HEK293T (cell line): ENCODE measurements around the gene IL7R.

Experiments used
- CTCF ChIA-PET: fragments of 350-600 bp; formaldehyde crosslinking; extraction: SDS; loops from one replicate; lab custom pipeline; 2021; ENCODE audit warnings: antibody characterized with exemption, inconsistent platforms; lab: Yijun Ruan, JAX
- POLR2A ChIA-PET: fragments of 350-600 bp; formaldehyde crosslinking; extraction: SDS; loops from one replicate; lab custom pipeline; 2020; ENCODE audit warnings: antibody characterized with exemption, inconsistent platforms; lab: Yijun Ruan, JAX
- DNase-seq: peaks from one replicate; pipeline ENCODE4 v3.0.0; 2012; ENCODE audit warnings: mixed read lengths; ENCODE audit errors: extremely low spot score
- ARNT ChIP-seq: fragments of 450-650 bp; IDR thresholded peaks from 2 replicates; pipeline ENCODE4 v1.6.1; 2017; ENCODE audit warnings: mild to moderate bottlenecking
- BHLHE40 ChIP-seq: fragments of 450-650 bp; IDR thresholded peaks from 2 replicates; pipeline ENCODE4 v1.6.1; 2016; ENCODE audit warnings: mild to moderate bottlenecking, moderate library complexity, borderline replicate concordance
- CTBP1 ChIP-seq: fragments of 450-650 bp; IDR thresholded peaks from 2 replicates; pipeline ENCODE4 v1.6.1; 2016; ENCODE audit warnings: borderline replicate concordance
- ELF4 ChIP-seq: fragments of 450-650 bp; IDR thresholded peaks from 2 replicates; pipeline ENCODE4 v1.6.1; 2017; ENCODE audit warnings: antibody characterized with exemption
- FOXA1 ChIP-seq: fragments of 450-650 bp; IDR thresholded peaks from 2 replicates; pipeline ENCODE4 v1.6.1; 2016; ENCODE audit warnings: mild to moderate bottlenecking
- FOXK2 ChIP-seq: fragments of 450-650 bp; IDR thresholded peaks from 2 replicates; pipeline ENCODE4 v1.6.1; 2016; ENCODE audit warnings: mild to moderate bottlenecking
- FOXM1 ChIP-seq: fragments of 450-650 bp; IDR thresholded peaks from 2 replicates; pipeline ENCODE4 v1.6.1; 2017; ENCODE audit warnings: mild to moderate bottlenecking, borderline replicate concordance
- HDGF ChIP-seq: fragments of 450-650 bp; IDR thresholded peaks from 2 replicates; pipeline ENCODE4 v1.6.1; 2017; ENCODE audit warnings: antibody characterized with exemption, borderline replicate concordance
- L3MBTL2 ChIP-seq: fragments of 450-650 bp; conservative IDR thresholded peaks from 2 replicates; pipeline ENCODE4 v1.6.1; 2016; ENCODE audit warnings: mild to moderate bottlenecking
- LEF1 ChIP-seq: fragments of 450-650 bp; IDR thresholded peaks from 2 replicates; pipeline ENCODE4 v1.6.1; 2017; ENCODE audit warnings: mild to moderate bottlenecking, borderline replicate concordance
- NFRKB ChIP-seq: fragments of 450-650 bp; IDR thresholded peaks from 2 replicates; pipeline ENCODE4 v1.6.1; 2016; ENCODE audit warnings: mild to moderate bottlenecking, moderate library complexity
- SP1 ChIP-seq: fragments of 450-650 bp; IDR thresholded peaks from 2 replicates; pipeline ENCODE4 v1.6.1; 2017
- SUZ12 ChIP-seq: fragments of 450-650 bp; IDR thresholded peaks from 2 replicates; pipeline ENCODE4 v1.6.1; 2016; ENCODE audit warnings: mild to moderate bottlenecking
- TARDBP ChIP-seq: fragments of 450-650 bp; IDR thresholded peaks from 2 replicates; pipeline ENCODE4 v1.6.1; 2016
- ZNF384 ChIP-seq: fragments of 450-650 bp; IDR thresholded peaks from 2 replicates; pipeline ENCODE4 v1.6.1; 2016
- TF ChIP-seq, protein P1 (sequence below): fragments of 450-650 bp; IDR thresholded peaks from 2 replicates; pipeline ENCODE4 v1.6.1; 2016

IL7R gene

GRCh38 chr5:35862126-35862525 lies 5.4 kb downstream of the IL7R start:
- TF ChIP-seq ELF4, result no peak
- TF ChIP-seq SP1, result no peak
- no peak for TF ChIP-seq L3MBTL2
- no peak for TF ChIP-seq LEF1
- no peak for TF ChIP-seq TARDBP
- no peak for TF ChIP-seq FOXA1
- no peak for TF ChIP-seq NFRKB
- TF ChIP-seq SUZ12, result no peak
- TF ChIP-seq FOXK2, result no peak
- TF ChIP-seq, protein P1, sequence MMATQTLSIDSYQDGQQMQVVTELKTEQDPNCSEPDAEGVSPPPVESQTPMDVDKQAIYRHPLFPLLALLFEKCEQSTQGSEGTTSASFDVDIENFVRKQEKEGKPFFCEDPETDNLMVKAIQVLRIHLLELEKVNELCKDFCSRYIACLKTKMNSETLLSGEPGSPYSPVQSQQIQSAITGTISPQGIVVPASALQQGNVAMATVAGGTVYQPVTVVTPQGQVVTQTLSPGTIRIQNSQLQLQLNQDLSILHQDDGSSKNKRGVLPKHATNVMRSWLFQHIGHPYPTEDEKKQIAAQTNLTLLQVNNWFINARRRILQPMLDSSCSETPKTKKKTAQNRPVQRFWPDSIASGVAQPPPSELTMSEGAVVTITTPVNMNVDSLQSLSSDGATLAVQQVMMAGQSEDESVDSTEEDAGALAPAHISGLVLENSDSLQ, result no peak
- TF ChIP-seq HDGF, result no peak
- ChIA-PET POLR2A (no interaction called here), CTCF (interaction anchor here (0.5 to 0.8 kb wide), 2 partner anchors 38 to 142 kb away, joined by 3 to 5 read pairs; no protein-coding TSS in a partner anchor)
- DNase-seq, result no peak

DNA sequence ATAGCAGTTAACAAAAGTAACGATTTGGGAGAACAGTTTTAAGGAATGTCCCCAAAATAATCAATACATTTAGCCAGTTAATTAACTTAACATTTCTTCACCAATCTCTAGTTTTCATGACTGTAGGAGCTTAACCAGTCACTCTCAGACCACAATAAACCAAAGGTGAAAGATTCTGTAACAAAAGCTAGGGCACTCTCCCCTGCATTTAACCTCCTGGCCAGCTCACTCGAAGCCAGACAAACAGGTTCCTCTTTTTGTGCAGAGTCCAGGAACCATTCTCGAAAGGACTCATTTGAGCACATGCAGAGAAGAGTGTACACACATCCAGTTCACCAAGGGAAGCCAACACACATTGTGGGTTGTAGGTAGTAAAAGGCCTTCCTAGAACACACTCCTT lies 6.5 kb downstream of the IL7R start:
- DNase-seq, result no peak
- no peak for TF ChIP-seq SP1
- TF ChIP-seq, protein P1, result no peak
- no peak for TF ChIP-seq L3MBTL2
- no peak for TF ChIP-seq FOXM1
- TF ChIP-seq ARNT, result no peak
- no peak for TF ChIP-seq CTBP1
- TF ChIP-seq SUZ12, result no peak
- no peak for TF ChIP-seq FOXA1
- TF ChIP-seq NFRKB, result no peak
- no peak for TF ChIP-seq LEF1
- TF ChIP-seq HDGF, result no peak
- TF ChIP-seq FOXK2, result no peak
- TF ChIP-seq BHLHE40, result no peak
- TF ChIP-seq ELF4, result no peak
- TF ChIP-seq TARDBP, result no peak
- TF ChIP-seq ZNF384, result no peak
- ChIA-PET CTCF (interaction anchor here (0.6 kb wide), 1 partner anchor 55 kb away, joined by 3 read pairs; no protein-coding TSS in a partner anchor), POLR2A (no interaction called here)

DNA sequence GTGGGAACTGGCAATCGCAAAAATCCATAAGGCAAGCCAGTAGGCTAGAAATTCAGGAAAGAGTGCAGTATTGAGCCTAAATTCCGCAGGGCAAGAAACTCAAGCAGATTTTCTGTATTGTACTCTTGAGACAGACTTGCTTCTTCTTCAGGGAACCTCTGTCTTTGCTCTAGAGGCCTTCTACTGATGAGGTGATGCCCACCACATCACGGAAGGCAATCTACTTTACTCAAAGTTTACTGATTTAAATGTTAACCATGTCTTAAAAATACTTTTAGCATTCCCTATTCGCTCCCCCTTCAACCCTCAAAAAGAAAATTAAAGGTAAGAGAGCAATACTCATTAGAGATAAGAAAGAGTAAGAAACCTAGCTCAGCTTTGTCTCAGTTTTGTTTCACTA lies 11.3 kb downstream of the IL7R start:
- ChIA-PET POLR2A (no interaction called here), CTCF (interaction anchor here (0.6 kb wide), 1 partner anchor 83 kb away, joined by 4 read pairs; no protein-coding TSS in a partner anchor)
- DNase-seq, result no peak
- TF ChIP-seq BHLHE40, result no peak
- no peak for TF ChIP-seq CTBP1
- TF ChIP-seq FOXM1, result no peak
- TF ChIP-seq FOXA1, result no peak
- no peak for TF ChIP-seq FOXK2
- no peak for TF ChIP-seq LEF1
- no peak for TF ChIP-seq L3MBTL2
- no peak for TF ChIP-seq NFRKB
- no peak for TF ChIP-seq ARNT
- TF ChIP-seq HDGF, result no peak
- TF ChIP-seq SP1, result no peak
- TF ChIP-seq ZNF384, result no peak
- no peak for TF ChIP-seq SUZ12

- CTCF ChIA-PET, result no interaction called here
- DNase-seq, result no peak
- no peak for TF ChIP-seq ELF4
- POLR2A ChIA-PET, result no interaction called here
Measured at GRCh38 chr5:35869685-35870277, 13.1 kb downstream of the IL7R start.

- DNase-seq, result no peak
- TF ChIP-seq SP1, result no peak
- CTCF ChIA-PET, result no interaction called here
- POLR2A ChIA-PET, result no interaction called here
Measured at GRCh38 chr5:35870605-35871004, 13.9 kb downstream of the IL7R start.

GRCh38 chr5:35876454-35876853 lies 19.8 kb downstream of the IL7R start:
- TF ChIP-seq FOXA1, result no peak
- TF ChIP-seq, protein P1, result no peak
- TF ChIP-seq L3MBTL2, result no peak
- TF ChIP-seq BHLHE40, result no peak
- TF ChIP-seq FOXM1, result no peak
- TF ChIP-seq CTBP1, result no peak
- TF ChIP-seq TARDBP, result no peak
- TF ChIP-seq ELF4, result no peak
- no peak for TF ChIP-seq SP1
- TF ChIP-seq LEF1, result no peak
- TF ChIP-seq HDGF, result no peak
- TF ChIP-seq ZNF384, result no peak
- no peak for TF ChIP-seq NFRKB
- TF ChIP-seq FOXK2, result no peak
- TF ChIP-seq ARNT, result no peak
- no peak for TF ChIP-seq SUZ12
- DNase-seq, result no peak
- ChIA-PET CTCF (no interaction called here), POLR2A (no interaction called here)

DNA sequence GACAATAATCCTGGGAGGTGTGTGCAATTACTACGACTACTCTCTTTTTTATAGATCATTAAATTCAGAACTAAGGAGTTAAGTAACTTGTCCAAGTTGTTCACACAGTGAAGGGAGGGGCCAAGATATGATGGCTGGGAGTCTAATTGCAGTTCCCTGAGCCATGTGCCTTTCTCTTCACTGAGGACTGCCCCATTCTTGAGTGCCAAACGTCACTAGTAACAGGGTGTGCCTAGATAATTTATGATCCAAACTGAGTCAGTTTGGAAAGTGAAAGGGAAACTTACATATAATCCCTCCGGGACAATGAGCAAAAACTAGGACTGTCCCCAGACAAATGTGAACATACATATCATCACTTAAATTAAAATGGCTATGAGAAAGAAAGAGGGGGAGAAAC lies 20.2 kb downstream of the IL7R start:
- DNase-seq, result no peak
- ChIA-PET POLR2A (no interaction called here), CTCF (no interaction called here)
- no peak for TF ChIP-seq FOXA1
- TF ChIP-seq NFRKB, result no peak
- TF ChIP-seq FOXK2, result no peak
- no peak for TF ChIP-seq SP1
- no peak for TF ChIP-seq TARDBP
